Endothelial cell of umbilical vein (primary cell): Measurements from ENCODE around the gene MRPL47. TPM values are rescaled to one million over a fixed set of nuclear protein-coding genes. Genes with fewer than 3 reads are reported as not detected.

Experiments used
- BruUV-seq: library from RNA; stranded (reverse); fragments of 400-500 nt; replicated peaks from 2 replicates; lab custom pipeline; 2021; lab: Mats Ljungman, UMichigan
- CTCF ChIA-PET: fragments of 300-600, 350-600 bp; sonication (Branson Sonifier 250); formaldehyde crosslinking; loops from one replicate; lab custom pipeline; 2021; ENCODE audit warnings: antibody characterized with exemption, inconsistent platforms; lab: Charles Lee
- POLR2A ChIA-PET: fragments of 300-600, 350-600 bp; sonication (Branson Sonifier 250); formaldehyde crosslinking; loops from one replicate; lab custom pipeline; 2021; ENCODE audit warnings: antibody characterized with exemption, inconsistent platforms; lab: Charles Lee
- DNase-seq: peaks from one replicate; pipeline ENCODE4 v3.0.0-alpha.2; 2011; ENCODE audit warnings: low read depth, low spot score
- FAIRE-seq: peaks from 2 replicates; lab custom pipeline; 2011; peaks lifted over from hg19 to GRCh38; lab: Jason Lieb, UNC
- H2AFZ ChIP-seq: 2 replicates; pipeline ENCODE4 v1.6.0; 2012; ENCODE audit warnings: low read depth, low read length, control low read depth, inconsistent platforms
- H3K27ac ChIP-seq: 2 replicates; pipeline ENCODE4 v1.5.1; 2011; ENCODE audit warnings: low read depth, mild to moderate bottlenecking, control low read depth, low read length, moderate library complexity; ENCODE audit not compliant: insufficient read depth
- H3K27me3 ChIP-seq, 2 experiments: 2 replicates each; pipeline versions ENCODE4 v1.6.0 to v1.6.1; 2011; ENCODE audit warnings: low read length in 2 of 2, mixed read lengths in 1 of 2; ENCODE audit not compliant: control insufficient read depth in 2 of 2, insufficient read depth in 2 of 2
- H3K36me3 ChIP-seq, 2 experiments: 2 replicates in 1 of 2; 3 replicates in 1 of 2; pipeline ENCODE4 v1.5.1; 2011; ENCODE audit warnings: low read length in 2 of 2, mild to moderate bottlenecking in 1 of 2, moderate library complexity in 1 of 2; ENCODE audit not compliant: control insufficient read depth in 2 of 2, insufficient read depth in 2 of 2; ENCODE audit errors: extremely low read depth in 1 of 2
- H3K4me1 ChIP-seq: 3 replicates; pipeline ENCODE4 v1.5.1; 2011; ENCODE audit warnings: mild to moderate bottlenecking, low read length; ENCODE audit not compliant: control insufficient read depth, insufficient read depth; ENCODE audit errors: extremely low read depth
- H3K4me2 ChIP-seq: 2 replicates; pipeline ENCODE4 v1.6.1; 2011; ENCODE audit warnings: low read length, control low read depth, mixed read lengths; ENCODE audit not compliant: insufficient read depth
- H3K4me3 ChIP-seq, 3 experiments: fragments of 200-600 bp in 1 of 3; sonication (generic), shearing (Covaris generic) in 1 of 3; replicated peaks in 1 of 3; 2 replicates each; pipeline ENCODE4 v1.5.1; 2011 to 2016; ENCODE audit warnings: control low read depth in 3 of 3, low read length in 3 of 3, mild to moderate bottlenecking in 2 of 3, inconsistent platforms in 1 of 3, low read depth in 1 of 3, moderate library complexity in 1 of 3; ENCODE audit not compliant: insufficient read depth in 1 of 3
- H3K79me2 ChIP-seq: 2 replicates; pipeline ENCODE4 v1.6.0; 2012; ENCODE audit warnings: low read length, inconsistent platforms; ENCODE audit not compliant: control insufficient read depth, insufficient read depth
- H3K9ac ChIP-seq: replicated peaks from 2 replicates; pipeline ENCODE3; 2011; ENCODE audit warnings: low read length, control low read depth; ENCODE audit not compliant: insufficient read depth; ENCODE audit errors: extremely low read depth
- H3K9me1 ChIP-seq: replicated peaks from 3 replicates; pipeline ENCODE4 v1.6.0; 2011; ENCODE audit warnings: mild to moderate bottlenecking, low read length; ENCODE audit not compliant: control insufficient read depth, insufficient read depth; ENCODE audit errors: extremely low read depth
- H3K9me3 ChIP-seq: replicated peaks from 2 replicates; pipeline ENCODE4 v1.5.1; 2012; ENCODE audit warnings: low read length, inconsistent platforms; ENCODE audit not compliant: control insufficient read depth, insufficient read depth
- H4K20me1 ChIP-seq: replicated peaks from 2 replicates; pipeline ENCODE3; 2011; ENCODE audit warnings: mild to moderate bottlenecking, low read length; ENCODE audit not compliant: control insufficient read depth, insufficient read depth; ENCODE audit errors: extremely low read depth
- CTCF ChIP-seq, 2 donors: IDR thresholded peaks; 1 replicate in 1 of 2; 2 replicates in 1 of 2; pipeline ENCODE4 v1.5.1; 2011; ENCODE audit warnings: low read length in 2 of 2, mild to moderate bottlenecking in 2 of 2, moderate library complexity in 2 of 2, control low read depth in 1 of 2, inconsistent platforms in 1 of 2, low read depth in 1 of 2; ENCODE audit not compliant: insufficient read depth in 1 of 2; ENCODE audit errors: extremely low read depth in 1 of 2
- EZH2 ChIP-seq: IDR thresholded peaks from 2 replicates; pipeline ENCODE4 v1.6.1; 2012; ENCODE audit warnings: borderline replicate concordance, low read depth, mild to moderate bottlenecking, moderate library complexity, low read length, inconsistent platforms; ENCODE audit not compliant: severe bottlenecking
- FOS ChIP-seq: IDR thresholded peaks from 2 replicates; pipeline ENCODE4 v1.6.1; 2011; ENCODE audit warnings: mild to moderate bottlenecking, low read length, moderate library complexity, borderline replicate concordance; ENCODE audit not compliant: insufficient read depth
- GATA2 ChIP-seq: IDR thresholded peaks from 2 replicates; pipeline ENCODE4 v1.7.0; 2011; ENCODE audit warnings: low read depth, mild to moderate bottlenecking, moderate library complexity, mixed read lengths, low read length; ENCODE audit not compliant: insufficient read length, insufficient read depth
- JUN ChIP-seq: IDR thresholded peaks from 2 replicates; pipeline ENCODE4 v1.6.1; 2011; ENCODE audit warnings: borderline replicate concordance, low read depth; ENCODE audit not compliant: insufficient read length, insufficient read depth
- MAX ChIP-seq: IDR thresholded peaks from 2 replicates; pipeline ENCODE4 v1.6.1; 2011; ENCODE audit not compliant: insufficient read depth, insufficient read length
- MYC ChIP-seq: IDR thresholded peaks from one replicate; pipeline ENCODE4 v1.6.1; 2011; ENCODE audit warnings: mild to moderate bottlenecking, low read depth, low read length
- POLR2A ChIP-seq: IDR thresholded peaks from 2 replicates; pipeline ENCODE4 v1.6.1; 2012; ENCODE audit warnings: low read depth, mild to moderate bottlenecking, control low read depth, low read length
- POLR2AphosphoS5 ChIP-seq: IDR thresholded peaks from 2 replicates; pipeline ENCODE4 v1.6.1; 2012; ENCODE audit warnings: low read depth, mild to moderate bottlenecking, control low read depth, low read length, moderate library complexity; ENCODE audit not compliant: insufficient read depth
- dilution Hi-C: fragments of 300-500 bp; cut with MboI; formaldehyde crosslinking; loops from one replicate; pipeline ENCODE4 v1.15.0; 2019; ENCODE audit warnings: low sequenced_read_pairs; ENCODE audit not compliant: extremely low pct_ligation_motif_present
- intact Hi-C: fragments of 100-400 bp; cut with micrococcal nuclease; formaldehyde crosslinking; loops from one replicate; pipeline ENCODE4 v1.10.0; 2022
- polyA plus RNA-seq, 4 experiments: library from polyadenylated mRNA; depleted of rRNA in 3 of 4; stranded (reverse) in 3 of 4; unstranded in 1 of 4; fragments of >200 nt; gene quantifications; 2 replicates each; pipeline versions ENCODE4 v1.2.1 to v1.2.3, GENCODE V29; 2011 to 2012; ENCODE audit warnings: missing spikeins in 1 of 4
- total RNA-seq: library from RNA; stranded (reverse); gene quantifications from 2 replicates; pipeline ENCODE4 v1.2.3, GENCODE V29; 2021

MRPL47 gene
- total and polyA plus RNA-seq, 2 donors (not counting 3 experiments of a cell fraction or from before 2014, with no cell fraction given), result 20.3 to 47.0 TPM

- Histone ChIP-seq H3K9me3 (no peaks in the 10 kb centered on the region), H3K79me2 (peaks cover 24% of the 10 kb centered on the region), H3K9ac (no peak overlapping the region), H2AFZ (no peak overlapping the region), H3K36me3 (no peaks in the 10 kb centered on the region), H3K9me1 (no peaks in the 10 kb centered on the region), H3K27ac (no peak overlapping the region), H3K27me3 (no peaks in the 10 kb centered on the region), H3K4me3 (no peak overlapping the region), H3K4me2 (no peak overlapping the region), H4K20me1 (no peaks in the 10 kb centered on the region), H3K4me1 (peaks cover 7% of the 10 kb centered on the region)
- no peak for TF ChIP-seq MAX
- TF ChIP-seq POLR2A, result no peak
- TF ChIP-seq POLR2AphosphoS5, result no peak
- TF ChIP-seq EZH2, result no peak
- TF ChIP-seq GATA2, result no peak
- no peak for TF ChIP-seq CTCF (IDR thresholded peaks at IDR 0.05; ENCODE audit: extremely low read depth in 1 of 2, insufficient read depth in 1 of 2, low read depth in 1 of 2, low read length in 2 of 2)
- TF ChIP-seq JUN, result no peak
- no peak for TF ChIP-seq FOS
- TF ChIP-seq MYC, result no peak
- intact Hi-C loops, result no loop called here
- BruUV-seq, result no TSS peak
- dilution Hi-C loops, result no loop called here
- FAIRE-seq (no peak), DNase-seq (no peak)
- CTCF ChIA-PET, result interaction anchor here (1.1 to 2.4 kb wide), 5 partner anchors 114 to 239 kb away, joined by 4 to 8 read pairs (median 5); no protein-coding TSS in a partner anchor
- POLR2A ChIA-PET, result no interaction called here
These were observed 43.6 kb downstream of the MRPL47 start for GRCh38 chr3:179560791-179561190.
